Measurements from ENCODE around the gene PCED1B. TPM values are rescaled to one million over a fixed set of nuclear protein-coding genes. Genes with fewer than 3 reads are reported as not detected.

Gene PCED1B
- total and polyA plus RNA-seq, 2 donors (not counting 1 experiment from before 2014, with no cell fraction given), result 26.2 to 45.8 TPM

DNA sequence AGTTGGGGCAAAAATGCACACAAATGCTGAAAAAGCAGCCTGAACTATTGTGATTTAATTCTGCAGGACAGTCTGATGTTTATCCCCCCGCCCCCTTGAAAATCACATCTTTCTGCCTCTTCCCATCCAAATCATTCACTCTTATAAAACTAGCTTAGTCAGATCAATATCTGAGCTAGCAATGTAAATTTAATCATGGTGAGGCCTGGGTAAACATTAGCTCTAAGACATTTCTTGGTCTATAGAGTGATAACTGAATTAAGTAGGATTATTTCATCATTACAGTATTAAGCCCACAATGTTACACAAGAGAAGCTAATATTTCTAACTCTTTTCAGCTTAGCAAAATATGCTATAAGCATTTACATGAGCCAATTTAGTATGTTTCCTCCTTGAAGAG is 9.1 kb upstream of the PCED1B start:
- no peaks in the 10 kb centered on the region for H3K36me3 ChIP-seq (replicated peaks in 1 of 2; ENCODE audit: control extremely low read depth in 1 of 2, control insufficient read depth in 1 of 2, extremely low read depth in 1 of 2, insufficient read depth in 2 of 2, low read length in 1 of 2)
- no peak for DNase-seq
- intact Hi-C loops (cut with micrococcal nuclease), result no loop called here
- ChIA-PET POLR2A (no interaction called here), CTCF (interaction anchor here (0.6 to 3.7 kb wide), 19 partner anchors 9 to 1851 kb away, joined by 3 to 28 read pairs (median 3); partner anchors contain the start of genes AMIGO2 and PCED1B)
- no peaks in the 10 kb centered on the region for H3K9me3 Mint-ChIP-seq (ENCODE audit: insufficient read depth)
- WGBS (ENCODE audit: insufficient coverage), result no CpG with 5 or more reads among the region's 1 CpG
- H3K4me3 ChIP-seq (ENCODE audit: control extremely low read depth in 1 of 5, extremely low read depth in 1 of 5, insufficient read depth in 1 of 5, low read depth in 2 of 5, low read length in 4 of 5), result no peak overlapping the region
- H3K9ac ChIP-seq (ENCODE audit: low read length), result no peak overlapping the region
- H3K4me1 Mint-ChIP-seq, result no peaks in the 10 kb centered on the region
- no peaks in the 10 kb centered on the region for H3K27me3 ChIP-seq (replicated peaks in 1 of 4; ENCODE audit: control extremely low read depth in 1 of 4, control insufficient read depth in 3 of 4, insufficient read depth in 4 of 4, low read length in 3 of 4)
- no peak overlapping the region for H3K27ac ChIP-seq (ENCODE audit: low read length in 2 of 2)
- no peaks in the 10 kb centered on the region for H3K79me2 ChIP-seq (ENCODE audit: control insufficient read depth, insufficient read depth, low read length)
- H2AFZ ChIP-seq (ENCODE audit: insufficient read depth, low read depth, low read length, poor library complexity, severe bottlenecking), result no peak overlapping the region
- no peaks in the 10 kb centered on the region for H3K9me3 ChIP-seq (ENCODE audit: control extremely low read depth in 1 of 3, control insufficient read depth in 2 of 3, insufficient read depth in 1 of 3, low read length in 2 of 3)
- no peaks in the 10 kb centered on the region for H3K27me3 Mint-ChIP-seq
- no peaks in the 10 kb centered on the region for H3K4me1 ChIP-seq (ENCODE audit: control insufficient read depth in 2 of 2, insufficient read depth in 2 of 2, low read length in 2 of 2)
- ATAC-seq (ENCODE audit: low read depth), result no peak
- no peak overlapping the region for H3K4me2 ChIP-seq (replicated peaks; ENCODE audit: low read depth, low read length, poor library complexity, severe bottlenecking)
- no peak overlapping the region for H3K4me3 Mint-ChIP-seq
- TF ChIP-seq, protein P1, sequence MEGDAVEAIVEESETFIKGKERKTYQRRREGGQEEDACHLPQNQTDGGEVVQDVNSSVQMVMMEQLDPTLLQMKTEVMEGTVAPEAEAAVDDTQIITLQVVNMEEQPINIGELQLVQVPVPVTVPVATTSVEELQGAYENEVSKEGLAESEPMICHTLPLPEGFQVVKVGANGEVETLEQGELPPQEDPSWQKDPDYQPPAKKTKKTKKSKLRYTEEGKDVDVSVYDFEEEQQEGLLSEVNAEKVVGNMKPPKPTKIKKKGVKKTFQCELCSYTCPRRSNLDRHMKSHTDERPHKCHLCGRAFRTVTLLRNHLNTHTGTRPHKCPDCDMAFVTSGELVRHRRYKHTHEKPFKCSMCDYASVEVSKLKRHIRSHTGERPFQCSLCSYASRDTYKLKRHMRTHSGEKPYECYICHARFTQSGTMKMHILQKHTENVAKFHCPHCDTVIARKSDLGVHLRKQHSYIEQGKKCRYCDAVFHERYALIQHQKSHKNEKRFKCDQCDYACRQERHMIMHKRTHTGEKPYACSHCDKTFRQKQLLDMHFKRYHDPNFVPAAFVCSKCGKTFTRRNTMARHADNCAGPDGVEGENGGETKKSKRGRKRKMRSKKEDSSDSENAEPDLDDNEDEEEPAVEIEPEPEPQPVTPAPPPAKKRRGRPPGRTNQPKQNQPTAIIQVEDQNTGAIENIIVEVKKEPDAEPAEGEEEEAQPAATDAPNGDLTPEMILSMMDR (IDR thresholded peaks at IDR 0.05), result no peak
- TF ChIP-seq EZH2 (IDR thresholded peaks at IDR 0.05; ENCODE audit: borderline replicate concordance, insufficient read depth, low read depth, low read length, poor library complexity, severe bottlenecking), result no peak
- H4K20me1 ChIP-seq (ENCODE audit: control insufficient read depth, insufficient read depth, low read length, poor library complexity, severe bottlenecking), result no peaks in the 10 kb centered on the region
- H3K27ac Mint-ChIP-seq, result no peak overlapping the region

DNA sequence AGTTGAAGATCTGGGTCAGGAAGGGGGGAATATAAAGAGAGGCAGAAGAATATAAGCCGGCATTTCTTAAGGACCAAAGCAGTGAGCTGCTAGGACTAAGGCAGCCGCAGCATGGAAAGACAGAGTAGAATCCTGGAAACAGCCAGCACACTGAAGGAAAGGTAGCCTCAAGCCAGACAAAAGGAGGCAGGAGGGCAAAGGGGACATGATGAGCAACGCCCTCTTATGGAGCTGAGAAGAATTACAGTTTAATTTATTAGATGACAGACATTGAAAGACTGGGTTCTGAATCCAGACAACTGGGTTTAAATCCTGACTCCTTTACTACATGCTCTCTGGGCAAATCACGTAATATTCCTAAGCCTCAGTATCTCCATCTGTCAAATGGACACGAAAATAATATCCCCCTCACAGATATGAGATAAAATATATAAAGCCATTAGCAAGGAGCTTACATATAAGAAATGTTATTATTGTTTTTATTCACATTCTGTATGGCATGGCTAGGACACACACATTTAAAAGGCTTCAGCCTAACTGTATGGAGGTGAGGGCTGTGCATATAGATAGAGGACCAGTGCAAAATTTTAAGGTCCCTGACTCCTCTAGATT is 8.1 kb upstream of the PCED1B start:
- TF ChIP-seq, protein P1 (IDR thresholded peaks at IDR 0.05), result peak; percentile 63
- TF ChIP-seq EZH2 (IDR thresholded peaks at IDR 0.05; ENCODE audit: borderline replicate concordance, insufficient read depth, low read depth, low read length, poor library complexity, severe bottlenecking), result no peak
- intact Hi-C loops (cut with micrococcal nuclease), result no loop called here
- H3K27ac Mint-ChIP-seq, result no peak overlapping the region
- POLR2A ChIA-PET, result interaction anchor here (0.6 to 0.7 kb wide), 2 partner anchors 8 to 1087 kb away, joined by 3 read pairs; partner anchors contain the start of genes AMIGO2 and PCED1B
- H3K4me1 Mint-ChIP-seq, result no peaks in the 10 kb centered on the region
- CTCF ChIA-PET, result interaction anchor here (0.6 to 3.7 kb wide), 19 partner anchors 8 to 397 kb away, joined by 3 to 28 read pairs (median 4); partner anchors contain the start of genes AMIGO2 and PCED1B
- WGBS (ENCODE audit: insufficient coverage), result 75% methylated on average over 2 of the region's 5 CpGs
- H3K27me3 ChIP-seq (replicated peaks in 1 of 4; ENCODE audit: control extremely low read depth in 1 of 4, control insufficient read depth in 3 of 4, insufficient read depth in 4 of 4, low read length in 3 of 4), result no peaks in the 10 kb centered on the region
- no peak overlapping the region for H3K4me3 ChIP-seq (ENCODE audit: control extremely low read depth in 1 of 5, extremely low read depth in 1 of 5, insufficient read depth in 1 of 5, low read depth in 2 of 5, low read length in 4 of 5)
- no peaks in the 10 kb centered on the region for H3K36me3 ChIP-seq (replicated peaks in 1 of 2; ENCODE audit: control extremely low read depth in 1 of 2, control insufficient read depth in 1 of 2, extremely low read depth in 1 of 2, insufficient read depth in 2 of 2, low read length in 1 of 2)
- no peaks in the 10 kb centered on the region for H3K4me1 ChIP-seq (ENCODE audit: control insufficient read depth in 2 of 2, insufficient read depth in 2 of 2, low read length in 2 of 2)
- H2AFZ ChIP-seq (ENCODE audit: insufficient read depth, low read depth, low read length, poor library complexity, severe bottlenecking), result no peak overlapping the region
- H3K9ac ChIP-seq (ENCODE audit: low read length), result no peak overlapping the region
- H3K27ac ChIP-seq (ENCODE audit: low read length in 2 of 2), result no peak overlapping the region
- no peaks in the 10 kb centered on the region for H3K27me3 Mint-ChIP-seq
- no peaks in the 10 kb centered on the region for H4K20me1 ChIP-seq (ENCODE audit: control insufficient read depth, insufficient read depth, low read length, poor library complexity, severe bottlenecking)
- no peak overlapping the region for H3K4me3 Mint-ChIP-seq
- DNase-seq (peak; percentile 43), ATAC-seq (ENCODE audit: low read depth) (no peak)
- H3K9me3 Mint-ChIP-seq (ENCODE audit: insufficient read depth), result no peaks in the 10 kb centered on the region
- H3K4me2 ChIP-seq (replicated peaks; ENCODE audit: low read depth, low read length, poor library complexity, severe bottlenecking), result no peak overlapping the region
- no peaks in the 10 kb centered on the region for H3K9me3 ChIP-seq (ENCODE audit: control extremely low read depth in 1 of 3, control insufficient read depth in 2 of 3, insufficient read depth in 1 of 3, low read length in 2 of 3)
- no peaks in the 10 kb centered on the region for H3K79me2 ChIP-seq (ENCODE audit: control insufficient read depth, insufficient read depth, low read length)
